Measurements from ENCODE around the gene EEFSEC.

DNA sequence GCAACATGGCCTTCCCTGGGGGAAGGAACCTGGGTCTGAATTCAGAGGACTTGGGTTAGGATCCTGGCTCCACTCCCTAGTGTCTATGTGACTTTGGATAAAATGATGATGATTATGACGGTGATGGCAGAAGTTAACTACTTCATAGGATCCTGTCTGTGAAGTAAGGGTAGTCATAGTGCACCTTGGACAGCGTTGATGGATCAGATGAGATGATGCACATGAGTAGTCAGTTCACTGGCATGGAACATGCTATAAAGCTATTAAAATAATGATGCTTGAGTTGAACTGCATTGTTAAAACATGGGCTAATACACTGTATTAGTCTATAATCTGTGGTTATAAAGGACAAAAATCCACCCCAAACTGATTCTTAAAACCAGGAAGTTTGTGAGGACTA lies 62.0 kb downstream of the EEFSEC start:
- TF ChIP-seq EZH2 (IDR thresholded peaks at IDR 0.05; ENCODE audit: low read depth, unreplicated experiment) (no peak), JUNB (IDR thresholded peaks at IDR 0.05; ENCODE audit: unreplicated experiment) (no peak), POLR2AphosphoS5 (IDR thresholded peaks at IDR 0.05; ENCODE audit: low read depth) (no peak), STAT1 (IDR thresholded peaks at IDR 0.05; ENCODE audit: unreplicated experiment) (no peak), CREB1 (CRISPR knock-in tag; IDR thresholded peaks at IDR 0.05; ENCODE audit: low read depth) (no peak)
- TF ChIP-seq, protein P1, sequence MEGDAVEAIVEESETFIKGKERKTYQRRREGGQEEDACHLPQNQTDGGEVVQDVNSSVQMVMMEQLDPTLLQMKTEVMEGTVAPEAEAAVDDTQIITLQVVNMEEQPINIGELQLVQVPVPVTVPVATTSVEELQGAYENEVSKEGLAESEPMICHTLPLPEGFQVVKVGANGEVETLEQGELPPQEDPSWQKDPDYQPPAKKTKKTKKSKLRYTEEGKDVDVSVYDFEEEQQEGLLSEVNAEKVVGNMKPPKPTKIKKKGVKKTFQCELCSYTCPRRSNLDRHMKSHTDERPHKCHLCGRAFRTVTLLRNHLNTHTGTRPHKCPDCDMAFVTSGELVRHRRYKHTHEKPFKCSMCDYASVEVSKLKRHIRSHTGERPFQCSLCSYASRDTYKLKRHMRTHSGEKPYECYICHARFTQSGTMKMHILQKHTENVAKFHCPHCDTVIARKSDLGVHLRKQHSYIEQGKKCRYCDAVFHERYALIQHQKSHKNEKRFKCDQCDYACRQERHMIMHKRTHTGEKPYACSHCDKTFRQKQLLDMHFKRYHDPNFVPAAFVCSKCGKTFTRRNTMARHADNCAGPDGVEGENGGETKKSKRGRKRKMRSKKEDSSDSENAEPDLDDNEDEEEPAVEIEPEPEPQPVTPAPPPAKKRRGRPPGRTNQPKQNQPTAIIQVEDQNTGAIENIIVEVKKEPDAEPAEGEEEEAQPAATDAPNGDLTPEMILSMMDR (conservative IDR thresholded peaks at IDR 0.05; ENCODE audit: low read depth in 2 of 2), result no peak
